K562 (cell line): ENCODE data around the gene STK11. TPM values are rescaled to one million over a fixed set of nuclear protein-coding genes. Genes with fewer than 3 reads are reported as not detected.

Experiments
- CC2D1A ChIP-seq: fragments of 450-650 bp; IDR thresholded peaks from 2 replicates; pipeline ENCODE4 v1.6.1; 2017; ENCODE audit warnings: mild to moderate bottlenecking
- GATA2 ChIP-seq: sonication (generic); formaldehyde crosslinking; IDR thresholded peaks from 2 replicates; pipeline ENCODE4 v1.4.0; 2020; ENCODE audit warnings: mild to moderate bottlenecking, missing genetic modification reagents
- GTF2F1 ChIP-seq: IDR thresholded peaks from 2 replicates; pipeline ENCODE4 v1.6.1; 2011; ENCODE audit warnings: low read depth, low read length, improper control_type of control experiment
- HEY1 ChIP-seq: fragments of 250-450 bp; sonication (Bioruptor Pico); IDR thresholded peaks from 2 replicates; pipeline ENCODE4 v1.5.0; 2020; ENCODE audit warnings: mild to moderate bottlenecking, moderate library complexity, borderline replicate concordance
- IFI16 ChIP-seq: fragments of 250-450 bp; sonication (Bioruptor Pico); IDR thresholded peaks from 2 replicates; pipeline ENCODE4 v2.1.2; 2022; ENCODE audit warnings: mild to moderate bottlenecking, inconsistent platforms
- JUNB ChIP-seq: fragments of 450-650 bp; formaldehyde crosslinking; conservative IDR thresholded peaks from 2 replicates; pipeline ENCODE4 v1.4.0; 2020; ENCODE audit warnings: mild to moderate bottlenecking
- MTA2 ChIP-seq: fragments of 450-650 bp; IDR thresholded peaks from 2 replicates; pipeline ENCODE4 v1.6.1; 2016; ENCODE audit warnings: low read depth
- NRF1 ChIP-seq, 2 experiments: fragments of 450-650 bp; IDR thresholded peaks in 1 of 2; conservative IDR thresholded peaks in 1 of 2; 2 replicates each; pipeline ENCODE4 v1.6.1; 2014; ENCODE audit warnings: mild to moderate bottlenecking in 2 of 2
- PTTG1 ChIP-seq: fragments of 450-650 bp; IDR thresholded peaks from 2 replicates; pipeline ENCODE4 v1.6.1; 2016; ENCODE audit warnings: low read depth, mild to moderate bottlenecking, missing genetic modification characterization, missing compliant biosample characterization
- RAD51 ChIP-seq: fragments of 450-650 bp; IDR thresholded peaks from 2 replicates; pipeline ENCODE4 v1.7.1; 2016; ENCODE audit warnings: low read depth, mild to moderate bottlenecking, borderline replicate concordance
- SIN3A ChIP-seq, 2 experiments: fragments of 150-350 bp in 1 of 2; IDR thresholded peaks; 2 replicates each; pipeline ENCODE4 v1.6.1; 2011 to 2016; ENCODE audit warnings: borderline replicate concordance in 2 of 2, low read depth in 2 of 2, low read length in 2 of 2, mild to moderate bottlenecking in 2 of 2, moderate library complexity in 2 of 2; ENCODE audit not compliant: control insufficient read depth in 1 of 2
- SNRNP70 ChIP-seq: fragments of 200-400 bp; formaldehyde crosslinking; optimal IDR thresholded peaks from 2 replicates; pipeline ENCODE3; 2017; ENCODE audit warnings: low read depth, low read length
- SREBF1 ChIP-seq: fragments of 150-350 bp; IDR thresholded peaks from 2 replicates; pipeline ENCODE4 v1.6.1; 2014; ENCODE audit warnings: antibody characterized with exemption, low read depth, low read length, borderline replicate concordance
- SRSF1 ChIP-seq: fragments of 200-400 bp; formaldehyde crosslinking; IDR thresholded peaks from 2 replicates; pipeline ENCODE4 v1.6.1; 2017; ENCODE audit warnings: mild to moderate bottlenecking, low read depth, low read length, moderate library complexity
- TAF7 ChIP-seq: fragments of 450-650 bp; IDR thresholded peaks from 2 replicates; pipeline ENCODE4 v1.6.1; 2016; ENCODE audit warnings: missing genetic modification characterization, missing compliant biosample characterization
- ZNF140 ChIP-seq: fragments of 250-450 bp; sonication (Bioruptor Pico); IDR thresholded peaks from 2 replicates; pipeline ENCODE4 v1.8.0; 2021; ENCODE audit warnings: moderate library complexity, mild to moderate bottlenecking, inconsistent platforms
- ZNF224 ChIP-seq: sonication (generic); formaldehyde crosslinking; IDR thresholded peaks from 2 replicates; pipeline ENCODE4 v1.8.0; 2022; ENCODE audit warnings: mild to moderate bottlenecking, missing genetic modification reagents
- ZNF584 ChIP-seq: fragments of 200-800 bp; sonication (Bioruptor generic); IDR thresholded peaks from 2 replicates; pipeline ENCODE4 v1.6.1; 2016; ENCODE audit warnings: low read depth, mild to moderate bottlenecking, missing genetic modification characterization, missing compliant biosample characterization
- ZNF668 ChIP-seq: fragments of 250-450 bp; sonication (Bioruptor Pico); IDR thresholded peaks from 2 replicates; pipeline ENCODE4 v1.8.0; 2022; ENCODE audit warnings: mild to moderate bottlenecking, inconsistent platforms
- ZNF707 ChIP-seq: fragments of 250-450 bp; sonication (Bioruptor Pico); conservative IDR thresholded peaks from 2 replicates; pipeline ENCODE4 v1.8.0; 2022; ENCODE audit warnings: inconsistent platforms, mild to moderate bottlenecking, moderate library complexity
- ZZZ3 ChIP-seq: fragments of 450-650 bp; IDR thresholded peaks from 2 replicates; pipeline ENCODE4 v1.6.1; 2016; ENCODE audit warnings: antibody characterized with exemption, mild to moderate bottlenecking, moderate library complexity
- polyA plus RNA-seq, 8 experiments: library from polyadenylated mRNA; depleted of rRNA in 4 of 8; stranded (reverse) in 5 of 8; unstranded in 3 of 8; fragments of >200 nt; fragmentation: Nextera tagmentation in 2 of 8; fragmentation: Illumina TruSeq in 1 of 8; extraction: Ambion mirVana in 2 of 8; extraction: Trizol in 1 of 8; gene quantifications; 2 replicates each; pipeline versions ENCODE4 v1.2.1 to v1.2.3, GENCODE V29; 2011 to 2014; ENCODE audit warnings: inconsistent platforms in 1 of 8, missing spikeins in 1 of 8
- total RNA-seq, 7 experiments: library from RNA; depleted of rRNA in 6 of 7; stranded (reverse); fragments of >200 nt in 6 of 7; fragmentation: Illumina TruSeq in 2 of 7; extraction: Trizol in 2 of 7; gene quantifications; 2 replicates each; pipeline versions ENCODE4 v1.2.1 to v1.2.3, GENCODE V29; 2011 to 2021; ENCODE audit warnings: low replicate concordance in 1 of 7
- TF ChIP-seq, protein P1 (sequence below): fragments of 250-450 bp; sonication (Bioruptor Pico); IDR thresholded peaks from 2 replicates; pipeline ENCODE4 v1.5.0; 2021; ENCODE audit warnings: mild to moderate bottlenecking, borderline replicate concordance
- TF ChIP-seq, protein P2 (sequence below): fragments of 250-450 bp; sonication (Bioruptor Pico); IDR thresholded peaks from 2 replicates; pipeline ENCODE4 v1.4.0; 2020
- TF ChIP-seq, protein P3 (sequence below): fragments of 200-400 bp; formaldehyde crosslinking; IDR thresholded peaks from 2 replicates; pipeline ENCODE4 v1.6.1; 2017; ENCODE audit warnings: mild to moderate bottlenecking, low read depth, low read length, moderate library complexity

Gene STK11
- total and polyA plus RNA-seq, 9 of the 15 experiments (the other 6 are each of a cell fraction or from before 2014, with no cell fraction given), result 0.15 to 96.5 (median 31.7) TPM

GRCh38 chr19:1241417-1242095 is 36.0 kb downstream of the STK11 start, which contains the start of gene ATP5F1D (continued):
- TF ChIP-seq ZNF224 (CRISPR knock-in tag), result no peak
- no peak for TF ChIP-seq ZNF668 (CRISPR knock-in tag)
- TF ChIP-seq NRF1 (conservative IDR thresholded peaks at IDR 0.05 in 1 of 2, IDR thresholded peaks at IDR 0.05 in 1 of 2), result peak; percentile 88 to 91
- TF ChIP-seq GTF2F1, result peak; percentile 72; the same call in 1 of the 2 replicates
- TF ChIP-seq, protein P1, sequence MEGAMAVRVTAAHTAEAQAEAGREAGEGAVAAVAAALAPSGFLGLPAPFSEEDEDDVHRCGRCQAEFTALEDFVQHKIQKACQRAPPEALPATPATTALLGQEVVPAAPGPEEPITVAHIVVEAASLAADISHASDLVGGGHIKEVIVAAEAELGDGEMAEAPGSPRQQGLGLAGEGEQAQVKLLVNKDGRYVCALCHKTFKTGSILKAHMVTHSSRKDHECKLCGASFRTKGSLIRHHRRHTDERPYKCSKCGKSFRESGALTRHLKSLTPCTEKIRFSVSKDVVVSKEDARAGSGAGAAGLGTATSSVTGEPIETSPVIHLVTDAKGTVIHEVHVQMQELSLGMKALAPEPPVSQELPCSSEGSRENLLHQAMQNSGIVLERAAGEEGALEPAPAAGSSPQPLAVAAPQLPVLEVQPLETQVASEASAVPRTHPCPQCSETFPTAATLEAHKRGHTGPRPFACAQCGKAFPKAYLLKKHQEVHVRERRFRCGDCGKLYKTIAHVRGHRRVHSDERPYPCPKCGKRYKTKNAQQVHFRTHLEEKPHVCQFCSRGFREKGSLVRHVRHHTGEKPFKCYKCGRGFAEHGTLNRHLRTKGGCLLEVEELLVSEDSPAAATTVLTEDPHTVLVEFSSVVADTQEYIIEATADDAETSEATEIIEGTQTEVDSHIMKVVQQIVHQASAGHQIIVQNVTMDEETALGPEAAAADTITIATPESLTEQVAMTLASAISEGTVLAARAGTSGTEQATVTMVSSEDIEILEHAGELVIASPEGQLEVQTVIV (CRISPR knock-in tag), result no peak
- no peak for TF ChIP-seq CC2D1A
- TF ChIP-seq SIN3A (IDR thresholded peaks at IDR 0.05; ENCODE audit: borderline replicate concordance in 2 of 2, control insufficient read depth in 1 of 2, low read depth in 2 of 2, low read length in 2 of 2), result peak in 1 of 2 experiments; percentile 64; a peak in 1 of 4 replicates
- TF ChIP-seq, protein P2, sequence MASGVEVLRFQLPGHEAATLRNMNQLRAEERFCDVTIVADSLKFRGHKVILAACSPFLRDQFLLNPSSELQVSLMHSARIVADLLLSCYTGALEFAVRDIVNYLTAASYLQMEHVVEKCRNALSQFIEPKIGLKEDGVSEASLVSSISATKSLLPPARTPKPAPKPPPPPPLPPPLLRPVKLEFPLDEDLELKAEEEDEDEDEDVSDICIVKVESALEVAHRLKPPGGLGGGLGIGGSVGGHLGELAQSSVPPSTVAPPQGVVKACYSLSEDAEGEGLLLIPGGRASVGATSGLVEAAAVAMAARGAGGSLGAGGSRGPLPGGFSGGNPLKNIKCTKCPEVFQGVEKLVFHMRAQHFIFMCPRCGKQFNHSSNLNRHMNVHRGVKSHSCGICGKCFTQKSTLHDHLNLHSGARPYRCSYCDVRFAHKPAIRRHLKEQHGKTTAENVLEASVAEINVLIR (CRISPR knock-in tag), result peak; percentile 85
- TF ChIP-seq SRSF1, result no peak
- TF ChIP-seq SREBF1, result peak; percentile 88; the same call in 1 of the 2 replicates
- TF ChIP-seq HEY1 (CRISPR knock-in tag), result no peak
- TF ChIP-seq JUNB (CRISPR knock-in tag), result no peak
- TF ChIP-seq TAF7 (tag), result no peak
- no peak for TF ChIP-seq SNRNP70
- no peak for TF ChIP-seq ZZZ3
- TF ChIP-seq, protein P3, sequence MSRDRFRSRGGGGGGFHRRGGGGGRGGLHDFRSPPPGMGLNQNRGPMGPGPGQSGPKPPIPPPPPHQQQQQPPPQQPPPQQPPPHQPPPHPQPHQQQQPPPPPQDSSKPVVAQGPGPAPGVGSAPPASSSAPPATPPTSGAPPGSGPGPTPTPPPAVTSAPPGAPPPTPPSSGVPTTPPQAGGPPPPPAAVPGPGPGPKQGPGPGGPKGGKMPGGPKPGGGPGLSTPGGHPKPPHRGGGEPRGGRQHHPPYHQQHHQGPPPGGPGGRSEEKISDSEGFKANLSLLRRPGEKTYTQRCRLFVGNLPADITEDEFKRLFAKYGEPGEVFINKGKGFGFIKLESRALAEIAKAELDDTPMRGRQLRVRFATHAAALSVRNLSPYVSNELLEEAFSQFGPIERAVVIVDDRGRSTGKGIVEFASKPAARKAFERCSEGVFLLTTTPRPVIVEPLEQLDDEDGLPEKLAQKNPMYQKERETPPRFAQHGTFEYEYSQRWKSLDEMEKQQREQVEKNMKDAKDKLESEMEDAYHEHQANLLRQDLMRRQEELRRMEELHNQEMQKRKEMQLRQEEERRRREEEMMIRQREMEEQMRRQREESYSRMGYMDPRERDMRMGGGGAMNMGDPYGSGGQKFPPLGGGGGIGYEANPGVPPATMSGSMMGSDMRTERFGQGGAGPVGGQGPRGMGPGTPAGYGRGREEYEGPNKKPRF, result no peak
- no peak for TF ChIP-seq IFI16 (CRISPR knock-in tag)
- TF ChIP-seq ZNF584 (CRISPR knock-in tag), result peak; percentile 33; the same call in 1 of the 2 replicates
- TF ChIP-seq PTTG1, result no peak
- TF ChIP-seq ZNF140, result no peak
- no peak for TF ChIP-seq MTA2
- no peak for TF ChIP-seq ZNF707 (CRISPR knock-in tag)
- no peak for TF ChIP-seq RAD51
- no peak for TF ChIP-seq GATA2 (CRISPR knock-in tag)
